Mucosa of descending colon (tissue), 3 donors: ENCODE results near the gene IRX6. TPM values are rescaled to one million over a fixed set of nuclear protein-coding genes. Genes with fewer than 3 reads are reported as not detected.

ENCODE experiments used
- ATAC-seq: fragments of 200-7000 bp; cut with Tn5 transposase; one replicate; pipeline ENCODE4 v1.9.1; 2020; ENCODE audit warnings: mild to moderate bottlenecking, moderate library complexity
- DNase-seq, 3 donors: peaks; one replicate each; pipeline ENCODE4 v3.0.0-alpha.2; 2020
- H3K36me3 ChIP-seq: fragments of 200-600 bp; one replicate; pipeline ENCODE4 v1.8.0; 2021; ENCODE audit warnings: low read depth, mild to moderate bottlenecking
- H3K4me1 ChIP-seq: fragments of 200-600 bp; one replicate; pipeline ENCODE4 v1.8.0; 2021; ENCODE audit warnings: low read depth, mild to moderate bottlenecking
- H3K4me3 ChIP-seq: fragments of 200-600 bp; one replicate; pipeline ENCODE4 v1.8.0; 2021; ENCODE audit warnings: mild to moderate bottlenecking
- H3K9me3 ChIP-seq: fragments of 200-600 bp; one replicate; pipeline ENCODE4 v1.8.0; 2021; ENCODE audit warnings: mild to moderate bottlenecking
- CTCF ChIP-seq: fragments of 200-600 bp; IDR thresholded peaks from one replicate; pipeline ENCODE4 v1.8.0; 2022; ENCODE audit warnings: antibody characterized with exemption, mild to moderate bottlenecking
- intact Hi-C, 2 donors: fragments of 100-400 bp; cut with DNase I in 1 of 2; cut with micrococcal nuclease in 1 of 2; formaldehyde crosslinking; loops; one replicate each; pipeline versions ENCODE4 v1.11.0 to v1.11.1; 2022; cut with DNase I, micrococcal nuclease
- total RNA-seq, 3 donors: library from RNA; stranded (reverse); fragmentation: NEBNext Ultra II Directional in 2 of 3; extraction: Animal tissue kit (Norgen Biotek cat#: 25700) in 2 of 3; gene quantifications; one replicate each; pipeline versions ENCODE4 v1.2.1 to v1.2.4, GENCODE V29; 2021 to 2023
- donor health status: DM: no; HTN: no; CAD: no; lungs with moderate emphysema.
- donor health status: DM: no; HTN: no; CAD: no.
- donor health status: DM: no; HTN: yes; CAD: no.

IRX6 gene
- total RNA-seq, 3 donors from 2014 or later = 0.13 TPM; not detected in 2

DNA sequence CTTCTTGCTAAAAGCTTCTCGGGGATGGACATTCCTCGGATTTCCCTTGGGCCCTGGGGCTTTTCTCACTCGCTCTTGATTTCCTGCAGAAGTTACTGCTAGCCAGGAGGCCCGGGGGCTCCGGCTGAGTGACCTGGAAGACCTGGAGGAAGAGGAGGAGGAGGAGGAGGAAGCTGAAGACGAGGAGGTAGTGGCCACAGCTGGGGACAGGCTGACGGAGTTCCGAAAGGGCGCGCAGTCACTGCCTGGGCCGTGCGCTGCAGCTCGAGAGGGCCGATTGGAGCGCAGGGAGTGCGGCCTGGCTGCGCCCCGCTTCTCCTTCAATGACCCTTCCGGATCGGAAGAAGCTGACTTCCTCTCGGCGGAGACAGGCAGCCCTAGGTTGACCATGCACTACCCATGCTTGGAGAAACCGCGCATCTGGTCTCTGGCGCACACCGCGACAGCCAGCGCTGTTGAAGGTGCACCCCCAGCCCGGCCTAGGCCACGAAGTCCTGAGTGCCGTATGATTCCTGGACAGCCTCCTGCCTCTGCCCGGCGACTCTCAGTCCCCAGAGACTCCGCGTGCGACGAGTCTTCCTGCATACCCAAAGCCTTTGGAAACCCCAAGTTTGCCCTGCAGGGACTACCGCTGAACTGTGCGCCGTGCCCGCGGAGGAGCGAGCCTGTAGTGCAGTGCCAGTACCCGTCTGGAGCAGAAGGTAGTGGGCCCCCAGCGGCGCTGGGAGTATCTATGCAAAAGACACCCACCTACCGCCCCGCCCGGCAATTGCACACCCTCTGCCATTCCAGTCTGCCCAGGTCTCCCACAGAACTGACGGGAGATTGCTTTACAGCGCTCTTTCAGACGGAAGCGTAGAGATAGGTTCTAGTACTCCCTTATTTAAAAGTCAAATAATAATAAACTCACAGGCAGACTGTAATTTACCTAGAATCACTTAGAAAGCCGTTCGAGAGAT lies 4.9 kb downstream of the IRX6 start:
- no peak for ATAC-seq
- intact Hi-C loops = no loop called here
- Histone ChIP-seq H3K4me1 (no peaks in the 10 kb centered on the region), H3K4me3 (no peak overlapping the region), H3K9me3 (no peaks in the 10 kb centered on the region), H3K36me3 (no peaks in the 10 kb centered on the region)
- peak in 1 of 3 donors; percentile 40 for DNase-seq
- TF ChIP-seq CTCF = no peak

- intact Hi-C loops = no loop called here
- Histone ChIP-seq H3K36me3 (no peaks in the 10 kb centered on the region), H3K4me1 (no peaks in the 10 kb centered on the region), H3K9me3 (no peaks in the 10 kb centered on the region), H3K4me3 (no peak overlapping the region)
- DNase-seq = no peak
- no peak for ATAC-seq
- TF ChIP-seq CTCF = no peak
These were observed 5.9 kb downstream of the IRX6 start for GRCh38 chr16:55329791-55330428.

DNA sequence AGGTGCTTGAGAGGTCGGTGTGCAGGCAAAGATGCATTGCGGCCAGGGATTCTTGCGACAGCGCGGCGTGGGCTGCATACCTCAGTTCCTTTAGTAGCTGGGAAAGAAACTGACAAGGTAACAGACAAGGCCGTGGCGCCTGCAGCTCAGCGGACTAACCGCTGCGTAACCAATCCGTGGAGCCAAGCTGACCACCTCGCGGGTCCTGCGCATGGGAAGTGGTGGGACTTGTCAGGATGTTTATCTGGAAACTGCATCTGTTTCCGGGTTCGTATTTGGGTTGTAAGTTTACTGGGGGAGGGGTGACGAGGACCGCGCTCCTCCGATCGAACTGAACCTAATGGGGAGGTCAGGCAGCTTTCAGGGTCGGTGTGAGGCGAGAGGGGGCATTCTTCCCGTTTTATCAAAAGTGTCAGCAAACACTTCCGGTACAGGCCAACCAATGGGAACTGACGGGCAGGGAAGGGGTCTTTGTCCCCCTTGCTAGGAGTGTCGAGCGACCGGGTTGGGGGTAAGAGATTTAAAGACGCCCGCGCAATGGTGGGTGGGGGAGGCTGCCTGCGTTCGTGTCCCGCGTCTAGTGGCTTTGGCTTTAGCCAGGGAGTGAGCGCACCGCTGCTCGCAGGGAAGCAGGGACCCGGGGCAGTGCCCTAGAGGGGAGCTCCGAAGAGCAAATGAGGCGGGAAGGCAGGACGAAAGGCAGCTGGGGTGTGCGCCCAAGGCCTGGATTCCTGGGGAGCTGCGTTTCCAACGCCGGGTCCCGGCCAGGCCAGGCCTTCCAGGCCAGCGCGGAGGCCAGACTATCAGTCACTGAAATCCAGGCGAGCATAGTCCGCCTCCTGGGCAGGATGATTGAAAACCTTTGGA lies 7.0 kb downstream of the IRX6 start:
- Histone ChIP-seq H3K4me1 (no peaks in the 10 kb centered on the region), H3K4me3 (no peak overlapping the region), H3K36me3 (no peaks in the 10 kb centered on the region), H3K9me3 (no peaks in the 10 kb centered on the region)
- DNase-seq = peak in 1 of 3 donors; percentile 40
- no peak for TF ChIP-seq CTCF
- no peak for ATAC-seq
- intact Hi-C loops = no loop called here

- Histone ChIP-seq H3K4me3 (no peak overlapping the region), H3K36me3 (no peaks in the 10 kb centered on the region), H3K4me1 (no peaks in the 10 kb centered on the region), H3K9me3 (no peaks in the 10 kb centered on the region)
- no peak for DNase-seq
- no peak for ATAC-seq
- TF ChIP-seq CTCF = no peak
- intact Hi-C loops = no loop called here
These were observed 7.7 kb downstream of the IRX6 start for GRCh38 chr16:55331648-55332185.

DNA sequence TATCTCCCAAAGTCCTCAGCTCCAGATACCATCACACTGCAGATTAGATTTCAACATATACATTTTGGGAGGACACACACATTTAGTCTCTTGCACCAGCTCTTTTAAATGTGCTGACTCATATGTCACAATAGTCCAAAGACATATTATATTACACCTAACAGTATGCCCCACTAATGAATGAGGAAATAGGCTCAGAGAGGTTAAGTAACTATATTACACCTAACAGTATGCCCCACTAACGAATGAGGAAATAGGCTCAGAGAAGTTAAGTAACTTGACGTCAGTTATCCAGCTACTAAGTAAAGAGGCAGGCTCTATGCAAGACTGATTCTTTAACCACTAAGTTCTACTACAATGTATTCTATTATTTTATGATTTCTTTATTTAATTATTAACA lies 9.7 kb downstream of the IRX6 start:
- no peak for TF ChIP-seq CTCF
- intact Hi-C loops = no loop called here
- no peak for DNase-seq
- H3K9me3 ChIP-seq = no peaks in the 10 kb centered on the region
- no peak for ATAC-seq
- H3K36me3 ChIP-seq = no peaks in the 10 kb centered on the region
- no peak overlapping the region for H3K4me3 ChIP-seq
- H3K4me1 ChIP-seq = no peaks in the 10 kb centered on the region
